HCT116 (cell line): ENCODE data around the gene INAFM1. TPM values are rescaled to one million over a fixed set of nuclear protein-coding genes. Genes with fewer than 3 reads are reported as not detected.
A peak's percentile ranks its signal among the peaks of the same experiment; 100 is the strongest.
"Not testable (repeated sequence)": the region's sequence is repeated elsewhere in the genome, so short reads cannot be mapped to it uniquely, and the experiment has no call there.

ENCODE experiments used
- ATAC-seq: fragments of 200-7000 bp; cut with Tn5 transposase; 2 replicates; pipeline ENCODE4 v1.9.1; 2020; ENCODE audit warnings: mild to moderate bottlenecking, moderate library complexity
- BruUV-seq: library from RNA; stranded (reverse); fragments of 400-500 nt; replicated peaks from 2 replicates; lab custom pipeline; 2021; lab: Mats Ljungman, UMichigan
- CTCF ChIA-PET: fragments of 300-600 bp; sonication (Branson Sonifier 250); formaldehyde crosslinking; loops from one replicate; lab custom pipeline; 2021; ENCODE audit warnings: antibody characterized with exemption; lab: Charles Lee
- POLR2A ChIA-PET: fragments of 300-600, 350-600 bp; sonication (Branson Sonifier 250); formaldehyde crosslinking; loops from one replicate; lab custom pipeline; 2021; ENCODE audit warnings: antibody characterized with exemption; lab: Charles Lee
- RAD21 ChIA-PET, 2 experiments: fragments of 300-600 bp; sonication (Branson Sonifier 250); formaldehyde crosslinking; loops; one replicate each; lab custom pipeline; 2023; ENCODE audit warnings: low total read pairs in 2 of 2; ENCODE audit not compliant: uncharacterized antibody in 2 of 2, unreplicated experiment in 2 of 2, low non-redundant PET in 1 of 2; lab: Charles Lee
- DNase-seq: peaks from one replicate; pipeline ENCODE4 v3.0.0-alpha.2; 2010; ENCODE audit warnings: low read depth, low spot score
- H2AFZ ChIP-seq: fragments of 200-600 bp; shearing (Covaris generic), sonication (generic); 2 replicates; pipeline ENCODE4 v1.6.1; 2017; ENCODE audit warnings: low read depth, mixed run types, mixed read lengths, antibody characterized with exemption, low read length; ENCODE audit not compliant: poor library complexity, severe bottlenecking
- H3K27ac ChIP-seq: 2 replicates; pipeline ENCODE4 v1.5.1; 2012; ENCODE audit warnings: low read depth, low read length
- H3K27me3 ChIP-seq: fragments of 200-600 bp; sonication (generic); 2 replicates; pipeline ENCODE4 v1.6.1; 2016; ENCODE audit warnings: mixed run types, low read length, mixed read lengths; ENCODE audit not compliant: insufficient read depth
- H3K36me3 ChIP-seq, 2 experiments: fragments of 200-500 bp in 1 of 2; fragments of 200-600 bp in 1 of 2; sonication (Bioruptor generic) in 1 of 2; sonication (generic) in 1 of 2; 2 replicates each; pipeline versions ENCODE4 v1.5.1 to v1.6.1; 2014 to 2016; ENCODE audit warnings: low read length in 2 of 2, inconsistent platforms in 1 of 2, mixed read lengths in 1 of 2, mixed run types in 1 of 2; ENCODE audit not compliant: insufficient read depth in 2 of 2, control insufficient read depth in 1 of 2
- H3K4me1 ChIP-seq, 2 experiments: fragments of 200-600 bp in 1 of 2; sonication (generic) in 1 of 2; 2 replicates each; pipeline versions ENCODE4 v1.5.1 to v1.6.1; 2012 to 2017; ENCODE audit warnings: low read length in 2 of 2, inconsistent platforms in 1 of 2, mild to moderate bottlenecking in 1 of 2, mixed read lengths in 1 of 2, mixed run types in 1 of 2, moderate library complexity in 1 of 2; ENCODE audit not compliant: insufficient read depth in 2 of 2, control insufficient read depth in 1 of 2
- H3K4me2 ChIP-seq: fragments of 200-600 bp; sonication (generic); 2 replicates; pipeline ENCODE4 v1.6.1; 2017; ENCODE audit warnings: mixed run types, low read length, mixed read lengths
- H3K4me3 ChIP-seq, 2 experiments: fragments of 200-600 bp in 1 of 2; sonication (generic) in 1 of 2; replicated peaks in 1 of 2; 2 replicates each; pipeline ENCODE4 v1.5.1; 2011 to 2016; ENCODE audit warnings: low read length in 2 of 2, control low read depth in 1 of 2, low read depth in 1 of 2, mild to moderate bottlenecking in 1 of 2, mixed read lengths in 1 of 2, mixed run types in 1 of 2
- H3K79me2 ChIP-seq: fragments of 200-600 bp; sonication (generic); 2 replicates; pipeline ENCODE4 v1.6.1; 2017; ENCODE audit warnings: mild to moderate bottlenecking, mixed run types, low read length, moderate library complexity, mixed read lengths; ENCODE audit not compliant: insufficient read depth
- H3K9ac ChIP-seq: fragments of 200-600 bp; sonication (generic); 2 replicates; pipeline ENCODE4 v1.6.1; 2016; ENCODE audit warnings: low read length, mixed read lengths
- H3K9me2 ChIP-seq: fragments of 200-600 bp; sonication (generic), shearing (Covaris generic); 2 replicates; pipeline ENCODE4 v1.6.1; 2017; ENCODE audit warnings: mixed run types, mild to moderate bottlenecking, moderate library complexity; ENCODE audit not compliant: insufficient read depth
- H3K9me3 ChIP-seq, 2 experiments: fragments of 200-500 bp in 1 of 2; fragments of 200-600 bp in 1 of 2; sonication (Bioruptor generic) in 1 of 2; sonication (generic) in 1 of 2; 2 replicates each; pipeline ENCODE4 v1.6.1; 2014 to 2017; ENCODE audit warnings: low read length in 2 of 2, mixed read lengths in 2 of 2, inconsistent platforms in 1 of 2, low read depth in 1 of 2, mild to moderate bottlenecking in 1 of 2, mixed run types in 1 of 2, moderate library complexity in 1 of 2; ENCODE audit not compliant: control insufficient read depth in 1 of 2, insufficient read depth in 1 of 2
- H4K20me1 ChIP-seq: fragments of 200-600 bp; sonication (generic), shearing (Covaris generic); 2 replicates; pipeline ENCODE4 v1.6.1; 2017; ENCODE audit warnings: mixed run types, mild to moderate bottlenecking, moderate library complexity; ENCODE audit not compliant: insufficient read depth
- ATF3 ChIP-seq: IDR thresholded peaks from 2 replicates; pipeline ENCODE4 v1.6.1; 2012
- CTCF ChIP-seq, 3 experiments: fragments of 200-600 bp in 1 of 3; sonication (generic) in 1 of 3; IDR thresholded peaks in 2 of 3; conservative IDR thresholded peaks in 1 of 3; 2 replicates each; pipeline ENCODE4 v1.5.1; 2012 to 2017; ENCODE audit warnings: low read depth in 2 of 3, low read length in 2 of 3, antibody characterized with exemption in 1 of 3, borderline replicate concordance in 1 of 3, control low read depth in 1 of 3, mild to moderate bottlenecking in 1 of 3, mixed read lengths in 1 of 3, mixed run types in 1 of 3, moderate library complexity in 1 of 3; ENCODE audit not compliant: insufficient read depth in 1 of 3
- POLR2A ChIP-seq: IDR thresholded peaks from 2 replicates; pipeline ENCODE4 v1.7.0; 2011; ENCODE audit warnings: borderline replicate concordance; ENCODE audit not compliant: insufficient read depth, insufficient read length; ENCODE audit errors: extremely low read depth
- RAD21 ChIP-seq: IDR thresholded peaks from 2 replicates; pipeline ENCODE4 v1.6.1; 2012; ENCODE audit warnings: low read depth, mild to moderate bottlenecking
- intact Hi-C: fragments of 100-400 bp; cut with micrococcal nuclease; formaldehyde crosslinking; loops from 2 replicates; pipeline ENCODE4 v1.10.0; 2022
- total RNA-seq: library from RNA; stranded (reverse); gene quantifications from one replicate; pipeline ENCODE4 v1.2.1, GENCODE V29; 2021; ENCODE audit not compliant: unreplicated experiment

The INAFM1 gene
- total RNA-seq, 1 experiment from 2014 or later = 22.9 TPM

GRCh38 chr19:47284324-47284899 lies 9.7 kb downstream of the INAFM1 start:
- CTCF ChIA-PET = interaction anchor here (1.1 to 2.8 kb wide), 6 partner anchors 9 to 144 kb away, joined by 3 to 8 read pairs (median 6); partner anchors contain the start of genes CCDC9 and INAFM1
- Histone ChIP-seq H3K4me2 (no peak overlapping the region), H3K79me2 (no peaks in the 10 kb centered on the region), H2AFZ (no peak overlapping the region), H3K27ac (no peak overlapping the region), H3K36me3 (no peaks in the 10 kb centered on the region), H3K4me1 (peaks cover 13 to 26% of the 10 kb centered on the region in 2 experiments), H3K27me3 (no peaks in the 10 kb centered on the region), H3K9me2 (no peaks in the 10 kb centered on the region), H3K9me3 (no peaks in the 10 kb centered on the region), H4K20me1 (no peaks in the 10 kb centered on the region), H3K9ac (no peak overlapping the region), H3K4me3 (no peak overlapping the region)
- POLR2A ChIA-PET = interaction anchor here (0.5 to 1.6 kb wide), 3 partner anchors 10 to 1362 kb away, joined by 3 to 8 read pairs (median 4); partner anchors contain the start of gene CA11
- intact Hi-C loops = loop anchor here (2.0 to 5.0 kb wide), 2 partner anchors 106 to 143 kb away; no protein-coding TSS in a partner anchor
- no TSS peak for BruUV-seq
- RAD21 ChIA-PET = no interaction called here
- TF ChIP-seq CTCF (IDR thresholded peaks at IDR 0.05 in 2 of 3, conservative IDR thresholded peaks at IDR 0.05 in 1 of 3; ENCODE audit: borderline replicate concordance in 1 of 3, insufficient read depth in 1 of 3, low read depth in 2 of 3, low read length in 2 of 3) (peak; percentile 72 to 94 (median 76); a peak in 5 of 6 replicates), POLR2A (no peak), RAD21 (peak; percentile 79)
- DNase-seq (no peak), ATAC-seq (peak; percentile 26; the same call in 1 of the 2 replicates)

GRCh38 chr19:47296036-47296435 lies 21.4 kb downstream of the INAFM1 start:
- no peaks in the 10 kb centered on the region for H3K9me3 ChIP-seq
- peak; percentile 79 for DNase-seq
- H3K4me2 ChIP-seq = peak overlapping the region; percentile 25; the same call in 1 of the 2 replicates
- no peak overlapping the region for H2AFZ ChIP-seq
- no peaks in the 10 kb centered on the region for H3K79me2 ChIP-seq
- no peaks in the 10 kb centered on the region for H3K9me2 ChIP-seq
- H3K4me3 ChIP-seq = no peak overlapping the region
- no peaks in the 10 kb centered on the region for H3K27me3 ChIP-seq
- TF ChIP-seq RAD21 = peak; percentile 94
- TF ChIP-seq CTCF (IDR thresholded peaks at IDR 0.05 in 2 of 3, conservative IDR thresholded peaks at IDR 0.05 in 1 of 3; ENCODE audit: borderline replicate concordance in 1 of 3, insufficient read depth in 1 of 3, low read depth in 2 of 3, low read length in 2 of 3) = peak; percentile 69 to 89 (median 80)
- TF ChIP-seq ATF3 = no peak
- ChIA-PET POLR2A (no interaction called here), CTCF (interaction anchor here (1.5 to 5.1 kb wide), 3 partner anchors 19 to 132 kb away, joined by 3 to 25 read pairs (median 7); partner anchors contain the start of gene DHX34), RAD21 (interaction anchor here in 1 of 2 experiments (0.7 kb wide), 1 partner anchor 19 kb away, joined by 3 read pairs; no protein-coding TSS in a partner anchor)
- no TSS peak for BruUV-seq
- H4K20me1 ChIP-seq = no peaks in the 10 kb centered on the region
- ATAC-seq = peak; percentile 99
- H3K27ac ChIP-seq = no peak overlapping the region
- no peaks in the 10 kb centered on the region for H3K36me3 ChIP-seq
- peaks cover 0 to 1% of the 10 kb centered on the region in 2 experiments; a peak in 2 of 4 replicates for H3K4me1 ChIP-seq
- intact Hi-C loops = loop anchor here (1.0 to 10.0 kb wide), 3 partner anchors 95 to 399 kb away; no protein-coding TSS in a partner anchor
- H3K9ac ChIP-seq = no peak overlapping the region

GRCh38 chr19:47300867-47301266 lies 26.2 kb downstream of the INAFM1 start:
- intact Hi-C loops, H3K9me2 ChIP-seq, H3K36me3 ChIP-seq, H3K4me2 ChIP-seq, H3K9ac ChIP-seq, H3K79me2 ChIP-seq, H4K20me1 ChIP-seq, DNase-seq, CTCF ChIA-PET, POLR2A ChIA-PET, H3K27me3 ChIP-seq, H3K4me1 ChIP-seq, H3K27ac ChIP-seq, ATAC-seq, H3K9me3 ChIP-seq, H2AFZ ChIP-seq, H3K4me3 ChIP-seq, BruUV-seq: not testable (repeated sequence)
- RAD21 ChIA-PET = interaction anchor here in 1 of 2 experiments (0.6 kb wide), 1 partner anchor 134 kb away, joined by 6 read pairs; no protein-coding TSS in a partner anchor
